ENCODE results near the gene KCNRG. TPM values are rescaled to one million over a fixed set of nuclear protein-coding genes. Genes with fewer than 3 reads are reported as not detected.

KCNRG gene
- polyA plus RNA-seq, 1 experiment = 1.3 TPM

- TF ChIP-seq, protein P1, sequence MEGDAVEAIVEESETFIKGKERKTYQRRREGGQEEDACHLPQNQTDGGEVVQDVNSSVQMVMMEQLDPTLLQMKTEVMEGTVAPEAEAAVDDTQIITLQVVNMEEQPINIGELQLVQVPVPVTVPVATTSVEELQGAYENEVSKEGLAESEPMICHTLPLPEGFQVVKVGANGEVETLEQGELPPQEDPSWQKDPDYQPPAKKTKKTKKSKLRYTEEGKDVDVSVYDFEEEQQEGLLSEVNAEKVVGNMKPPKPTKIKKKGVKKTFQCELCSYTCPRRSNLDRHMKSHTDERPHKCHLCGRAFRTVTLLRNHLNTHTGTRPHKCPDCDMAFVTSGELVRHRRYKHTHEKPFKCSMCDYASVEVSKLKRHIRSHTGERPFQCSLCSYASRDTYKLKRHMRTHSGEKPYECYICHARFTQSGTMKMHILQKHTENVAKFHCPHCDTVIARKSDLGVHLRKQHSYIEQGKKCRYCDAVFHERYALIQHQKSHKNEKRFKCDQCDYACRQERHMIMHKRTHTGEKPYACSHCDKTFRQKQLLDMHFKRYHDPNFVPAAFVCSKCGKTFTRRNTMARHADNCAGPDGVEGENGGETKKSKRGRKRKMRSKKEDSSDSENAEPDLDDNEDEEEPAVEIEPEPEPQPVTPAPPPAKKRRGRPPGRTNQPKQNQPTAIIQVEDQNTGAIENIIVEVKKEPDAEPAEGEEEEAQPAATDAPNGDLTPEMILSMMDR (IDR thresholded peaks at IDR 0.05; ENCODE audit: insufficient read depth, low read depth, low read length) = no peak
- POLR2A ChIA-PET = no interaction called here
- DNase-seq (ENCODE audit: low read depth) = no peak
- H3K36me3 ChIP-seq (ENCODE audit: control insufficient read depth, insufficient read depth, low read length) = peaks cover 5% of the 10 kb centered on the region
- H3K4me3 ChIP-seq (ENCODE audit: low read depth, low read length) = no peak overlapping the region
- no peaks in the 10 kb centered on the region for H3K27me3 ChIP-seq (ENCODE audit: control insufficient read depth, insufficient read depth, low read length)
- CTCF ChIA-PET = interaction anchor here (2.7 kb wide), 1 partner anchor 15 kb away, joined by 16 read pairs; the partner anchor contains the start of gene TRIM13
Measured at GRCh38 chr13:50012396-50013169, 2.7 kb upstream of the KCNRG start.

- ChIA-PET POLR2A (no interaction called here), CTCF (interaction anchor here (1.0 to 1.1 kb wide), 2 partner anchors 9 to 18 kb away, joined by 3 read pairs; partner anchors contain the start of gene TRIM13)
- peaks cover 3% of the 10 kb centered on the region for H3K36me3 ChIP-seq (ENCODE audit: control insufficient read depth, insufficient read depth, low read length)
Measured at GRCh38 chr13:50014386-50014785, 858 bp upstream of the KCNRG start.

GRCh38 chr13:50015750-50016149, 506 bp downstream of the KCNRG start:
- ChIA-PET POLR2A (no interaction called here), CTCF (no interaction called here)
- DNase-seq (ENCODE audit: low read depth) = no peak
- peaks cover 3% of the 10 kb centered on the region for H3K36me3 ChIP-seq (ENCODE audit: control insufficient read depth, insufficient read depth, low read length)
- TF ChIP-seq, protein P1 (IDR thresholded peaks at IDR 0.05; ENCODE audit: insufficient read depth, low read depth, low read length) = no peak
- H3K27me3 ChIP-seq (ENCODE audit: control insufficient read depth, insufficient read depth, low read length) = no peaks in the 10 kb centered on the region
- no peak overlapping the region for H3K4me3 ChIP-seq (ENCODE audit: low read depth, low read length)

More at GRCh38 chr13:50014386-50014785, 858 bp upstream of the KCNRG start:
- H3K4me3 ChIP-seq (ENCODE audit: low read depth, low read length) = no peak overlapping the region
- DNase-seq (ENCODE audit: low read depth) = no peak
- H3K27me3 ChIP-seq (ENCODE audit: control insufficient read depth, insufficient read depth, low read length) = no peaks in the 10 kb centered on the region
- TF ChIP-seq, protein P1 (IDR thresholded peaks at IDR 0.05; ENCODE audit: insufficient read depth, low read depth, low read length) = no peak

DNA sequence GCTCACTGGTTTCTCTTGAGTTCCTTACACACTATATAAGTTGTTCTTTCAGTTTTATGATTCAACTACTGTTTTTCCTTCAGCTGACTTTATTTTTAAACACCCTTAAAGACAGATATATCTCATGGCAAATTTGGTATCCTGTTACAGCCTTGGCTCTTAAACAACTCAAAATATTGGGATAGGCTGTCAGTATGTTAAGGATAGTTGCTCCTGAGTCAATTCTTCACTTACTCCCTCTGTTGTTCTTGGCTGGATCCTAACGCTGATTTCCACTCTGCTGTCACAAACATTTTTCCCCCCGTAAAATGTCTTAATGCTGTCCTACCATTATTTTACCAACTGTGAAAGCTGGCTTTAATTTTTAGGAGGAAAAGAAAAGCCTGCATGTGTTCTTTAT, 1.2 kb downstream of the KCNRG start:
- peaks cover 3% of the 10 kb centered on the region for H3K36me3 ChIP-seq (ENCODE audit: control insufficient read depth, insufficient read depth, low read length)
- POLR2A ChIA-PET = no interaction called here
- H3K4me3 ChIP-seq (ENCODE audit: low read depth, low read length) = no peak overlapping the region
- DNase-seq (ENCODE audit: low read depth) = no peak
- CTCF ChIA-PET = no interaction called here
- TF ChIP-seq, protein P1 (IDR thresholded peaks at IDR 0.05; ENCODE audit: insufficient read depth, low read depth, low read length) = no peak
- H3K27me3 ChIP-seq (ENCODE audit: control insufficient read depth, insufficient read depth, low read length) = no peaks in the 10 kb centered on the region

DNA sequence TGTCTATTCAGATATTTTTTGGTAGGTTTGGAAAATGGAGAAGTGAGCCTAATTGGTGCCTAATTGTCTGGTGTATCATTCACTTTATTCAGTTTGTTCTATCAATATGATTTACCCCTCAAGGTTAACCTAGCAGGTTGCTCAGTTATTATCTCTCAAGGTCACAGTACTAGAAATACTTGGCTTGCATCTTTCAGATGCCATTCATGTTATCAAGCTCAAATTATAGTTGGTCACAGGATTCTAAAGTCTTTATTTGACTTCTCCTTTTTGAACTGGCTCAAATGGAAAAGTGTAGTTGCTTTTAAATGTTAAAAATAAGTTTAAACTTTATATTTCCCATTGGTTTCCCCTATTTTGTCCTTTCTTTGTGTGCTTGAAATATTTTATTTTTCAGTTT, 2.6 kb downstream of the KCNRG start:
- CTCF ChIA-PET = interaction anchor here (0.6 to 0.8 kb wide), 2 partner anchors 21 to 93 kb away, joined by 3 to 4 read pairs; partner anchors contain the start of gene TRIM13
- Histone ChIP-seq H3K27me3 (ENCODE audit: control insufficient read depth, insufficient read depth, low read length) (no peaks in the 10 kb centered on the region), H3K36me3 (ENCODE audit: control insufficient read depth, insufficient read depth, low read length) (no peaks in the 10 kb centered on the region), H3K4me3 (ENCODE audit: low read depth, low read length) (no peak overlapping the region)
- DNase-seq (ENCODE audit: low read depth) = no peak
- POLR2A ChIA-PET = interaction anchor here (0.6 kb wide), 2 partner anchors 225 to 900 kb away, joined by 3 to 4 read pairs; no protein-coding TSS in a partner anchor
- TF ChIP-seq, protein P1 (IDR thresholded peaks at IDR 0.05; ENCODE audit: insufficient read depth, low read depth, low read length) = no peak
